HG02938 (cell line): Measurements from ENCODE around the gene ERGIC1.

Experiments
- ATAC-seq: cut with Tn5 transposase; IDR thresholded peaks from one replicate; pipeline ENCODE4 v1.9.1; 2021; ENCODE audit warnings: mild to moderate bottlenecking, moderate library complexity; ENCODE audit not compliant: unreplicated experiment

Gene ERGIC1

DNA sequence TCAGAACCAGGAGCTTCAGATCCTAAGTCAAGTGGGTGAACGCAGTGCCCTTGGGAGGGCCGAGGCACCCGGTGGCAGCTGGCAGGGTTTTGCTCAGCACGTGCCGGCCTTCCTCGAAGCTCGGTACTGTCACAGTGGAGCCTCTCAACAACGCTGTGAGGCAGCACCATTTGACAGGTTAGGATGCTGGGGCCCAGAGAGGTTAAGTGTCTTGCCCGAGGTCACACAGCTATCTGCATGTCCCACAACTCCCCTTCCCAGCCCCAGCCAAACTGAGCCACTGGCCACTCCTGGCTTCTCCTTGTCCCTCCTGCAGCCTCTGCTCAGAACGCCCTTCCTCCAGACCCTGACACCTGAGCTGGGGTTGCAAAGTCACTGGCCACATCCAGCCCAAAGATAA is 81.5 kb downstream of the ERGIC1 start:
- no peak for ATAC-seq

DNA sequence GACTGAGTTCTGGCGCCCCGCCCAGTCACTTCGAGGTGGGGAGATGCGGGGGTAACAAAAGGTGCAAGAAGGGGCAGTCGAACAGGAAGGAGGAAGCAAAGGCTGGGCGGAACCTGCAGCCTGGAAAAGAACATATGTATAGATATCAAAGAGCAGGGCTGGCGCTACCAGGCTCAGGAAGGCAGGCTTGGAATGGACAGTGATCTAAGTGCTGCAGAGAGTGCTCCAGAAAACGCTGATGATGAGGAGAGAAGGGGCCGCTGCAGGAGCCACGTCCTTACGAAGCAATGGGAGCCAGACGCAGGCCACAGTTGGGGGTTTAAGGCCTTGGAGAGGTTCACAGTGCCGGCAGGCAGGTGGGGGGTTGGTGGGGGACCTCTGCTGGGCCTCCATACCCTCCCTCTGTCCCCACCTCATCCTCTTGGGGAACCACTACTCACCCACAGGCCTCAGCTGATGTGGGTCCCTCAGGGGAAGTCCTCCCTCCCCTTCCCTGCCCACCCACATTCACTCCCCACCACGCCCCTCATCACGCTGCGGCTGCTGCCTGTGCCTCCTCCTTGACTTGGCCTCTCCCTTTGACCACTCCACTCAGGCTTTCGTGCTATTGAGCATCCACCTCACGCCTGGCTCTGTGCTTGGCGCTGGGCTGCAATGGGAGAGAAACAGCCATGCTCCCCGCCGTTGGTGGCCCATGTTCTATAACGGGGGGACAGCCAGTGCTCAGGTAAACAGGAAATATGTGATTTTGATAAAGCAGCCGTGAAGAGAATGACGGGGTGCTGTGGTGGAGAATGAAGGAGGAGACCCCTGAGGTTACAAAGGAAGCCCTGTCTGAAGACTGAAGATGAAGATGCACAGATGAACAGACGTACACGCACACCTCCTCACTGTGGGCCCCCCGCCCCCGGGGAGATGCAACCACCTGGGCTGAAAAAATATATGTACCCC is 84.6 kb downstream of the ERGIC1 start:
- ATAC-seq, result no peak

DNA sequence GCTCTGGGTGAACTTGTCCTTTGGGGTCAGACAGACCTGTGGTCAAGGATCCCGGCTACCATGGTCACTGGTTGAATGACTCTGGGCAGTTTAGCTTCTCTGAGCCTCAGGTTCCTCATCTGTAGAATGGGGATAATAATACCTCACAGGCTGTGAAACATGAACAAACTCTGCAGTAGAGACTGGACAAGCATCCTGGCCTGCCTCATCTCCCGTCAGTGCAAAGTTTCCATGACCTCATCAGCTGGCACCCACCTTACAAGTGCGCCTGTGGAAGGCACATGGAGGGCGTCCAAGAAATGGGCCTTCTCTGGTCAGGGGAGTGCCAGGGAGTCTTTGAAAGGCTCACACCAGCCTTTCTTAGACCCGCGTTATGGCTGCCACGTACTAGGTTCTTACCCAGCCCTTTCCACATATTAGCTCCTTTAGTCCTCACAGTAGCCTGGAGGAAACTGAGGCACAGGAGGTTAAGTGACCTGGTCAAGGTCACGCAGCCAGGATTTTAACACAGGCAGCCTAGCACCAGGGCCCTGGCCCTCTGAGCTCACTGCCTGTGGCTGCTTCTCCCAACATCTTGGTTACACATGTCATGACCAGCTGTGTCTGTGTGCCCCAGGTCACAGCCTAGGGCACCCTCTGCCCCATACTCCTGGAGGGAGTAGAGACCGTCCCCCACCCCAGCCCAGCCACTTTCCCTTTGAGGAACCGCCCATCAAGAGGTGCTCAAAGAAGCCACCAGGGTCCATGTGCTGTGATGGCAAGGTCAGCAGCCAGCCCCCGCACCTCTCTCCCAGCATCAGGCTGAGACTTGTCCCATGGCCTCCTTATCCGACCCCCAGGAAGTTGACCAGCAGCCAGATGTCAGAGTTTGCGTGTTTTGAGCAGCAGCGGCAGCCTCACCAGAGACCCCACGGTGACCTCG is 85.7 kb downstream of the ERGIC1 start:
- no peak for ATAC-seq

DNA sequence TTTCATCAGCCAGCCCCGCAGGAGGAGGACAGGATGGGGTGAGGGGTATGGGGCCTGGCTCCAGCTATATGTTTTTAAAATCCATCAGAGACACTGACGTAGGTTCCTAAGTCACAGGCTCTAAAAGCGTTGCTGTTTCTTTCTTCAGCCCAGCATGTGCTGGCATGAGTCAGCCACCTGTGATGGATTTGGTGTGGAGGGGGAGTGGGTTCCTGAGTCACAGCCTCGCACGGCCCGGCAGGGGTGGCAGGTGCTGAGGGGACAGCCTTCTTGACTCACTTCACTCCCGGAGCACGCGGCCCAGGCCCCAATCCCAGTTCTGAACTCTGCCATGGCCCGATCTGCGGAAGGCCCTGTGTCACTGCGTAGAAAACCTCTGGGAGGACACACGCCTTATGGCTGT is 86.4 kb downstream of the ERGIC1 start:
- ATAC-seq, result no peak

DNA sequence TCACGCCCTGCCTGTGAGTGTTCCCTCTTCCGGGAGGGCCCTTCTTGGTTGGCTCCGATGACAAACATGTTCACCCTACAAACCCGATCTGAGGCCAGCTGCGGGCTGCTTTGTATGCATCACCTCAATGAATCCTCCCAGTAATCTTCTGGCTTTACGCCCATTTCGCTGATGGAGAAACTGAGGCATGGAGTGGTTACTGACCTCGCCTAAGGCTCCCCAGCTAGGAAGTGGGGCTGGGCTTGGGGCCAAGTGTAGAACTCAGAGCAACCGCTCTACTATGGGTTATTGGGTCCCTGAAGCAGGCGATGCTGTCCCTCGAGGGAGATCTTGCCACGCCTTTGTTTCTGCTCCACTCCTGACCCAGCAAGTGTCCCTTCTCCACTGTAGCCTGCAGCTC is 86.9 kb downstream of the ERGIC1 start:
- ATAC-seq, result no peak

DNA sequence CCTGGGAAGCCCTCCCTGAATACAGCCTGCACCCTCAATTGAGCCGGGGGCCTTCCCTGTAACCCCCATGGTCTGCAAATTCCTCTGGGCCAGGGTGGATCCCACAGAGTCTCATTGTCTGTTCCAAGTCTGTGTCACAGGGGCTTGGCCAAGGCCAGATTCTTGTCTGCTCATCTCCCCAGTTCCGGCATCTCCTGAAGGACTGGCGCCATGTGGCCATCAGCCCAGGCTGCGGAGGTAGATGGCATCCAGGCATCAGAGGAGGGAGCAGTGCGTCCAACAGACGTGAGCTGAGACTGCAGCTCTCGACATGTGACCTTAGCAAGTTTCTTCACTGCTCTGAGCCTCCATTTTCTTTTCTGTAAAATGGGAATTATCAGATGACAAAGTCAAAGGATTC is 87.9 kb downstream of the ERGIC1 start:
- ATAC-seq, result no peak

DNA sequence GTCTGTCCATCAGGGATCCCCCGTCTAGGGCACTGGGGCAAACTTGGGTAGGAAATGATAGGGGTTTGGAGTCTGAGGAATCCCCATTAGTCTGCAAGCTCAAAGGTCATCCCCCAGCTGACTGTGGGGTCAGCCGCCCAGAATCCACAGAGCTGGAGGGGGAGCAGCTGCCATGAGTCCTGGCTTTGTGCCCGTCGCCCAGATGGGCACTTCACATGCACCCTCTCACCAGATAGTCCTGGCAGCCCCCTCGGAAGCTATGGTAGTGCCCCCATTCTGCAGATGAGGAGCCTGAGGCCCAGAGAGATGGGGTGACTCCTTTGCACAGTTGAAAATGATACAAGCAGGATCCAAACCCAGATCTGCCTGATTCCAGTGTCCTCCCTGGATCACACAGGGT is 89.5 kb downstream of the ERGIC1 start:
- no peak for ATAC-seq

DNA sequence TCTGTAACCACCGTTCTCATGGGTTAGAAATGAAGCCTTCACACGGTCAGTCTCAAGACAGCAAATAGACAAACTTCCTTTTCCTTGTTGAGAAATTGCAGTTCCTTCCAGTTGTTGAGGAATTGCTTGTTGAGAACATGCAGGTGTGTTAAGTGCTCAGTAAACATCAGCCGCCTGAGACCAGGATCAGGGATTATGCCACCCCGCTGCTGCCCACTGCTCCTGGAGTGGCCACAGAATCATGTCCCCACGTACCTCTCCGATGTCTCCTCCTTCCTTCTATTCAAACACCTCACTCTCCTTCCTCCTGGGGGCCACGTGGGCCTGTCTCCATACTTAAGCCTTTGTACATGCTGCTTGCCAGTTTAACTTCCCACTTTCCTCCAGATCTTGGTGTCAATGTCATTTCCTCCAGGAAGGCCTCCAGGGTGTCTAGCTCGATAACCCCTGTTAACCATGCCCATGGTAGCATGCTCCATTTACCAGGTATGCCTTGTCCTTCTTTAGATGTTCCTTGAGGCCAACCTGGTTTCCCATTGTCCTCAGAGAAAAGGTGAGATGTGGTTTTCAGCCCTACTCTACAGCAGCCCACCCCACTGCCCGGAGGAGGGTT is 91.4 kb downstream of the ERGIC1 start:
- ATAC-seq, result no peak

DNA sequence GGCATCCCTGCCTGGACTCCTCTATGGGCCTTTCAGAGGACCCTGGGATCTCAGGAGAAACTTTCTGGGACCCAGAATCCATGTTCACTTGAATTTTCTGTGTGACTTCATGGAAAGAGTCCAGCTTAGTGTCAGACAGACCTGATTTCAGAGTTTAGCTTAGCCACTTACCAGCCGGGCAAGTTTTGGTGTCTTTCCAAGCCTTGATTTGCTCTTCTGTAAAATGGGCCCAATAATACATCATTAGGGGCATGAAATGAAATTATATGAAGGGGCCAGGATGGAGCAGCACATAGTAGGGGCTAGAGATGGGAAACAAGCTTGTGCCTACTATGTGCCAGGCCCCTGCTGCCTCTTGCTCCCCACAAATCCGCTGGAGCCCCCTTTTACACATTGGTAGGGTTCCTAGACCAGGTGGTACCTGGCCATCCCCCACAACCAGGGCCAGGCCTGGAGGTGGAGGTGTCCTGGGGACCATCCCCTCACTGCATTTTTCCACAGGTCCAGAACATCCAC is 92.0 kb downstream of the ERGIC1 start:
- ATAC-seq, result no peak

DNA sequence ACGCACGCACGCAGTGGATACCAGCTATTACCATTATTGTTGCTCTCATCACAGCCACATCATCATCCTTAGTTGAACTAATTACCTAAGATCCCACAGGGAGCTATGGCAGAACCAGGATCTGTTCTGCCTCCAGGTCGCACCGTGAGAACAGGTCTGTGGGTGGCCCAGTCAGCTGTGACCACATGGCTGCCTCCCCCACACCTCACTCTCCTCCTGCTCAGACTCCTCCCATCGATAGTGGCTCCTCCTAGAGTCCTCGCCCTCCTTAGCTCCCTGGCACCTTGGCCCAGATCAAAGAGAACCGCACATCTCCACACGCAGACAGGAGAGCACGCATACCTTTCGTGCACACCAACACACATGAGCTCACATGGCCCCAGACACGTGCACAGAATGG is 92.7 kb downstream of the ERGIC1 start:
- no peak for ATAC-seq

DNA sequence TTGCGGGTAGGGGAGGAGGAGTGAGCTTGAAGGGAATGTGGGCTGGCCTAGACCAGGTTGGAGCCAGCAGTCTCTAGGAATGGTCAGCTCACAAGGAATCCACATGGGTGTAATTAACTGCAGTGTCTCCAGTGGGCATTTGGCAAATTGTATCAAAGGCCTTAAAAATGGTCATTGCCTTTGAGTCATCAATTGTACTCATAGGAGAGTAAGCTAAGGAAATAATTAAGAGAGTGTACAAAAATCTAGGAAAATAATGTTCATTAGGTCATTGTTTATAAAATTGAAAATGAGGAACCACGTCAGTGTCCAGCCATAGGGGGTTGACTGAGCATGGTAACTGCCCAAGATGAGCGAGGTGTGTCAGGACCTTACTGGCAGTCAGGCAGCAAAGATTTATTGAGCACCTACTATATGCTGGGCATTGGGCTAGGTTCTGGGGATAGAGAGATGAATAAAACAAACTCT is 95.4 kb downstream of the ERGIC1 start:
- no peak for ATAC-seq

DNA sequence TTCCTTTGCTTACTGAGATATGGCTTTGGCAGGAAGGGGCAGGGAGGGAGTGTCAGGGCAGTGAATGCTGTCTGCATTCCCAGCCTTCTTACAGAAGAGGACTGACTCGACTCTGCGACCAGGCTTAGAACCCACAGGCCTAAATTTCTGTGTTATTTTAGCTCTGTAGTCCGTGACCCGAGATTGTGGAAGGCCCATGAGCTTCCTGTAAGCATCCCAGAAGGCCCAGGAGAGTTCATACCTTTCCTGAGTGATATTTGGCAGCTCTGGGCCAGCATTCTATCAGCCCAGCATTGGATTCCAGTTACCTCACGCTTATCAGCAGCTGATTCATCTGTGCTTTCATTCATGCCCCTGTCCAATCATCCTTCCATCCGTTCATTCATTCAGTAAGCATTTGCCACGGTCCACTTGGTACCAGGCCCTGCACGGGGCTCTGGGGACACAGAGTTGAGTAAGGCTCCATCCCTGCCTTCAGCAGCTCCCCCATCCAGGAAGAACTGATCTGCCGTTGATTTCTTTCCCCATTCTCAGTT is 97.0 kb downstream of the ERGIC1 start:
- no peak for ATAC-seq

DNA sequence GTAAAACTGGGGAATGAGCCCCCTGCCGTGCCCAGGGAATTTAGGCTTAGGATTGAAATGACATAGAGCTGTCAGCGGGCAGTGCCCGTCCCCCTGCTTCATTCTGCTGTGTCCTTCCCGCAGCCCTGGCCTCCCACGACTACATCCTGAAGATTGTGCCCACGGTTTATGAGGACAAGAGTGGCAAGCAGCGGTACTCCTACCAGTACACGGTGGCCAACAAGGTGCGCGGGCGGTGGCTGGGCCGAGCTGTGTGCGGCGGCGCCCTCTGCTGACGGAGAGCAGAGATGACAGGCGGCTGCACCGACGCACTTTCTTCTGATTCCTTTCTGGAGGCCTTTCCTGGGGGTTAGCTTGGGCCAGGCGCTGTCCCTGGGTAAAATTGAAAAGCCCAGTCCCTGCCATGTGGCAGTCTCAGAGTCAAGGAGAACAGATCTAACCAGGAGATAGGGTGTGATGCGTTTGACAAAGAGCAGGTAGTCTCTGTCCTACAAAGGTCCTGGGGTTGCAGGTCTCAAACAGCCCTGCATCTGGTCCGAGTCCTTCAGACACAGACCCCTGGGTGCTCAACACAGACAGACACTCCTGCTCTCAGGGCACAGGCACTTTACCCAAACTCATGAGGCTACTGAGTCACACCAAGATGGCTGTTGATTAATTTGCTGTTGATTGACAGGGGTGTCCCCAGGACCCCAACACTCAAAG is 98.4 kb downstream of the ERGIC1 start:
- no peak for ATAC-seq

DNA sequence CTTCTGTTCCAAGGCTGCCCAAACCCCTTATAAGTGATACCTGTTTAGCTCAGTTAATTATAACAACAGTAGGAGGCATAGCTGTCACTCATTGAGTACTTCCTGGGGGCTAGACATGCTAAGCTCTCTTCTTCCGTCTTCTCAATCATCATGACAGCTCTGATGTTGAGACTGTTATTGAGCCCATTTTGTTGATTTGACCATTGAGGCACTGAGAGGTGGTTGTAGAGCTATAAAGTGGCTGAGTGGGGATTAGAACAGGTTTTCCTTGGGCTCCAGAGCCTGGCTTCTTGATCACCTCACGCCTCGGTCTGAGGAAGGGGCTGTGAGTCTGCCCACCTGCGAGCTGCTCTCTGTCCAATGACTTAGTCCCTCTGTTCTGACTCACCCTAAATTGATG is 99.2 kb downstream of the ERGIC1 start:
- ATAC-seq, result no peak

DNA sequence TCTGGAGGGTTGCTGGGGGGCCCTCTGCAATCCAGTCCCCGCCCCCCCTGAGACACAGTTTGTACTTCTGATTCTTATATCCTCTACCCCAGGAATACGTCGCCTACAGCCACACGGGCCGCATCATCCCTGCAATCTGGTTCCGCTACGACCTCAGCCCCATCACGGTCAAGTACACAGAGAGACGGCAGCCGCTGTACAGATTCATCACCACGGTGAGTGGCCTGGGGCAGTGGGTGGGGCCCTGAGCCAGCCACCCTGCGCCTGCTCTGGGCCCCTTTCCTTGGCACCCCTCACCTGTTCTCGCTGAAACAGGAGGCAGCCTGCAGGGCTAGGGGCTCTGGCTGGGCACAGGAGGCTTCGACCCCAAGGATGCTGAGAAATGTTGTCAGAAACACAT is 101.0 kb downstream of the ERGIC1 start:
- ATAC-seq, result no peak

DNA sequence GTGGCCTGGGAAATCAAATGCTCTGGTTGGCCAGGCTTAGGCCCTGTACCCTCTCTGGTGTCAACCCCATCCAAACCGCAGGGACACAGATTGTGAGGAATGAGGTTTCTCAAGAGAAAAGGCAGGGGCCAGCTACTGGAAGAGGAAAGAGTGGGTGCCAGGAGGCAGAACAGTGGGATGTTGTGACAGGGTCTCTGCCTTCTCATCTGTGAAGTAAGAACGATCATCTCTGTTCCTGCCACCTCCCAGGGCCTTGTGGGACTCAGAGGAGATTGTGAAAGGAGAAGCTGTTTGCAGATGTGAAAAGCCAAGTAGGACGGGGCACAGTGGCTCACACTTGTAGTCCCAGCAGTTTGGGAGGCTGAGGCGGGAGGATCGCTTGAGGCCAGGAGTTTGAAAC is 102.3 kb downstream of the ERGIC1 start:
- no peak for ATAC-seq

DNA sequence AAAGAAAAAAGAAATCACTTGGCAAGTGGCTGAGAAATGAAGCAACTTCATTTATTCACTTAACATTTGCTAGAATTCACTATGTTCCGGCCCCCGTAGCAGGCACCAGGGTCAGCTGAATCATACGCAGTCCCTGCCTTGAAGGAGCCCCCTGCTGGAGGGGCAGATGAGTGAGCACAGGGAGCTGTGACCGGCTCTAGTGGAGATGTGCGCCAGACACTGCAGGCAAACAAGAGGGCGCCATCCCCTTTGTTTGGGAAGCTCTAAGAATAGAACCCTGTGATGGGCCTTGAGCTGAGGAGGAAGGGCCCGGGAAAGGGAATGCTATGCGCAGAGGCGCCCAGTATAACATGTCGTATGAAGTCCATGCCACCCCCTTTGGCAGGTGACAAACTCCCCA is 105.0 kb downstream of the ERGIC1 start:
- no peak for ATAC-seq

DNA sequence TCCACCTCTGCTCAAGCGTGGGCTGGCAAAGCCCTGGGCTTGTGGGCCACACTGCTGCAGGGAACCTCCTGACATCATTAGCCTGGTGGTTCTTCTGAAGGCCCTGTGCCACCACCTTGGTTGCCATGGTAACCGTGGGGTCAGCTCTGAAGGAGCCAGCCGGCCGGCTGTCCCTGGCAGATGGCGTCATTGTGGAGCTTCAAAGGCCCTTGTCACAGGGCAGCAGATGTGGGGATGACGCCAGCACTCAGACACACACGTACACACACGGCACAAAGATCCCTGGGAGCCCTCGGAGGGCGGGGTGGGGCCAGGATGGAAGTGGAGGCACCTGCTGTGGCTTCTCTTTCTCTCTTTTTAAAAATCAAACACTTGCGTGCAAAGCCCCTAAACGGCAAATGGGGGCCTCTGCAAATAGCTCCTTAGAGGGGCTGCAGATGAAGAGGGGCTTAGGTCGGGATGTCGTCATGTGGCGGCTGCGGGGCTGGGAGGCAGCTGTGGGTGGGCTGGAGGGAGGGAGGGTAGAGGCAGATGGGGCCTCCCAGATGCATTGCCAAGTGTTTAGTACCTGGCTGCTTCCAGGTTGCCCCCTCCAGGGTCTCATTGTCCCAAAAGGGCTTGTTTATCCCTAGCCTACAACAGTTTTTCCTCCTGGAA is 105.7 kb downstream of the ERGIC1 start:
- no peak for ATAC-seq

DNA sequence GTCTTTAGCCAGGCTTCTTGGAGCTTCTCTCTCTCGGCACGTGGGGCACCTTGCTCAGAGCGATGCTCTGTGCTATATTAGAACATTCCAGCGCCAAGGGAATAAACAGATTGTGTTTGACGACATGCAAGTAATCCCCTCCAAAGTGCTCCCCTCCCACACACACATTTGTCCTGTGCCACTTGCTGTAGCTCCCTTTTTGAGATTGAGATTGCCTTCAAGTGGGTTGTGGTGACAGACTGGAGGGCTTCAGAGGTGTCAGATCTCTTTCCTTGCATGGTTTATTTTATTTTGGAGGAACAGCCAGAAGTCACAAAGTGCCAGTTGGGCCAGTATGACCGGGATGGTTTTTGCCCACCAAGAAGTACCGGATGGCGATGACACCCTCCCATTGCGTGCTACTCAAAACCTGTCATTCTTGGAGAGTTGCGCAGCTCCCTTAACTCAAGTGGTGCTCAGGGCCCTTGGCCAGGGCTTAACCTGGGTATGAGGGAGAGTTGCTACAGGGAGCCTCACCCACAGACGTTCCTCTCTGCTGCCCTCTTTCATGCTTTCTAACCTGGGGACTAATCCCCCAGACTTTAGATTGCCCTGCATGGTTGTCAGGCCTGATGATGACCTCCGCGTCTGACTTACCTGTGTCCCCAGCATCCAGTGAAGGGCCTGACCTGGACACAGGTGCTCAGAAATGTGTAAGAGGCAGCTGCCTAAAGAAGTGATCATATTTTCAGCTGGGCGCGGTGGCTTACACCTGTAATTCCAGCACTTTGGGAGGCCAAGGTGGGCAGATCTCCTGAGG is 106.4 kb downstream of the ERGIC1 start:
- no peak for ATAC-seq
